T-helper 9 cell (primary cell): Measurements from ENCODE around the gene ARL5A.
"Not testable (repeated sequence)": the region's sequence is repeated elsewhere in the genome, so short reads cannot be mapped to it uniquely, and the experiment has no call there.

Source experiments
- DNase-seq: peaks from one replicate; pipeline ENCODE4 v3.0.0-alpha.2; 2020

ARL5A gene

GRCh38 chr2:151794422-151794821 is 33.8 kb downstream of the ARL5A start:
- not testable (repeated sequence) for DNase-seq

GRCh38 chr2:151793123-151793522 is 35.1 kb downstream of the ARL5A start:
- no peak for DNase-seq

- no peak for DNase-seq
Measured at GRCh38 chr2:151792589-151792988, 35.6 kb downstream of the ARL5A start.

GRCh38 chr2:151791545-151791944 is 36.7 kb downstream of the ARL5A start:
- no peak for DNase-seq

GRCh38 chr2:151790689-151791088 is 37.5 kb downstream of the ARL5A start:
- no peak for DNase-seq

- no peak for DNase-seq
Measured at GRCh38 chr2:151789055-151789834, 39.0 kb downstream of the ARL5A start.

GRCh38 chr2:151786483-151786882 is 41.7 kb downstream of the ARL5A start:
- DNase-seq = no peak

GRCh38 chr2:151786077-151786476 is 42.1 kb downstream of the ARL5A start:
- DNase-seq = no peak

GRCh38 chr2:151783133-151783520 is 45.1 kb downstream of the ARL5A start:
- DNase-seq = no peak

- DNase-seq = no peak
Measured at GRCh38 chr2:151782378-151783132, 45.7 kb downstream of the ARL5A start.

- DNase-seq = no peak
Measured at GRCh38 chr2:151781642-151782041, 46.6 kb downstream of the ARL5A start.

GRCh38 chr2:151780938-151781337 is 47.3 kb downstream of the ARL5A start:
- DNase-seq = no peak

GRCh38 chr2:151777935-151778334 is 50.3 kb downstream of the ARL5A start:
- no peak for DNase-seq

- no peak for DNase-seq
Measured at GRCh38 chr2:151777487-151777886, 50.7 kb downstream of the ARL5A start.

- no peak for DNase-seq
Measured at GRCh38 chr2:151776367-151776766, 51.9 kb downstream of the ARL5A start.

- DNase-seq = no peak
Measured at GRCh38 chr2:151775057-151775740, 53.0 kb downstream of the ARL5A start.

- DNase-seq = no peak
Measured at GRCh38 chr2:151774506-151774905, 53.7 kb downstream of the ARL5A start.

- no peak for DNase-seq
Measured at GRCh38 chr2:151771599-151772358, 56.4 kb downstream of the ARL5A start.

GRCh38 chr2:151770995-151771394 is 57.2 kb downstream of the ARL5A start:
- DNase-seq = no peak

- no peak for DNase-seq
Measured at GRCh38 chr2:151769606-151770005, 58.6 kb downstream of the ARL5A start.

- no peak for DNase-seq
Measured at GRCh38 chr2:151767536-151767935, 60.7 kb downstream of the ARL5A start.

GRCh38 chr2:151766437-151767153 is 61.6 kb downstream of the ARL5A start:
- DNase-seq = no peak
